Bronchial epithelial cell (primary cell): ENCODE measurements around the gene TTC7B. TPM values are rescaled to one million over a fixed set of nuclear protein-coding genes. Genes with fewer than 3 reads are reported as not detected.

ENCODE experiments used
- DNase-seq: peaks from one replicate; pipeline ENCODE4 v3.0.0-alpha.2; 2010; ENCODE audit warnings: low read depth
- FAIRE-seq: peaks from 2 replicates; lab custom pipeline; 2011; peaks lifted over from hg19 to GRCh38; lab: Jason Lieb, UNC
- H3K27me3 ChIP-seq: 2 replicates; pipeline ENCODE4 v1.5.1; 2011; ENCODE audit warnings: low read length; ENCODE audit not compliant: control insufficient read depth, insufficient read depth
- H3K36me3 ChIP-seq: 2 replicates; pipeline ENCODE4 v1.5.1; 2011; ENCODE audit warnings: low read length; ENCODE audit not compliant: control insufficient read depth, insufficient read depth
- H3K4me3 ChIP-seq: 2 replicates; pipeline ENCODE4 v1.5.1; 2011; ENCODE audit warnings: mild to moderate bottlenecking, low read depth, low read length, control low read depth
- total RNA-seq: library from RNA; depleted of rRNA; stranded (reverse); fragments of >200 nt; gene quantifications from 2 replicates; pipeline ENCODE4 v1.2.1, GENCODE V29; 2014
- TF ChIP-seq, protein P1 (sequence below): IDR thresholded peaks from 2 replicates; pipeline ENCODE4 v1.5.1; 2011; ENCODE audit warnings: mild to moderate bottlenecking, moderate library complexity, low read length, control low read depth, inconsistent platforms; ENCODE audit not compliant: insufficient read depth, severe bottlenecking

Gene TTC7B
- total RNA-seq, 1 donor from 2014 or later = 2.9 TPM

DNA sequence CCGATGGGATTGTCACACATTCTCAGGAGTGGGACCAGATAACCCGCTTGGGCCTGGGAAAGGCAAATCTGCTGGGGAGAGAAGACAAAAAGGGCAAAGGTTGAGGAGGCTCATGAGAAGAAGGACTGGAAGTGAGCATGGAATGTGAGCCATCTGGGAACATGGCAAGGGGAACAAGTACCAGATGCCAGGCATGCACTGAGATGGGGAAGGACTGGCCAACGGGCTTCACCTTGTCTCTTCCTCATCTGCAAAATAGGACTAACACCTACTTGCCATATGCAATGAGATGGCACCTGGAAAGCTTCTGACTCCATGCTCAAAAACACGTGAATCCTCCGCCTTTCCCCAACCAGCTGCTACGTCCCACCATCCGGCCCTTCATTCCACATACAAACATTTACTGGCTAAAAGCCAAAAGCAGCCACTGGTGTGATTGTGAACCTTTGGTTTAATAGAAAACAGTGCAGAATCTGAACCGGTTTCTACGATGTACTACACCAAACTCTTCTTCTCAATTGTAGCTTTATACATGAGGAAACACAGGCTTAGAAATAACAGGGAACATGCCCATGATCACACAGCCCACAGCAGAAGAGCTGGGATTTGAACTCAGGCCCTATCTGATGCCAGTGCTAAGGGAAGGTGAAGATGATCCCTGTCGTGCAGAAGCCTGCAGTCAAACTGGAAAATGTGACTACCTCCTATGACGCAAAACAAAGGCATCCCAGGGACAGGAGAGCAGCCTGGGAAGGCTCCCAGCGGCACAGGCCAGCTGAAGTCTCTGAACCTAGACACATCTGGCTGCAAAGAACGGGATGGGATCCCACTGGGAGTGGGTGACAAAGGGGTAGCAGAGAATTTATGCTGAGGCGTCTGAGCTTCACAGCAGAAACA, 112.1 kb downstream of the TTC7B start:
- no peak for DNase-seq
- no peak for FAIRE-seq
- Histone ChIP-seq H3K4me3 (no peak overlapping the region), H3K27me3 (no peaks in the 10 kb centered on the region), H3K36me3 (no peaks in the 10 kb centered on the region)
- TF ChIP-seq, protein P1, sequence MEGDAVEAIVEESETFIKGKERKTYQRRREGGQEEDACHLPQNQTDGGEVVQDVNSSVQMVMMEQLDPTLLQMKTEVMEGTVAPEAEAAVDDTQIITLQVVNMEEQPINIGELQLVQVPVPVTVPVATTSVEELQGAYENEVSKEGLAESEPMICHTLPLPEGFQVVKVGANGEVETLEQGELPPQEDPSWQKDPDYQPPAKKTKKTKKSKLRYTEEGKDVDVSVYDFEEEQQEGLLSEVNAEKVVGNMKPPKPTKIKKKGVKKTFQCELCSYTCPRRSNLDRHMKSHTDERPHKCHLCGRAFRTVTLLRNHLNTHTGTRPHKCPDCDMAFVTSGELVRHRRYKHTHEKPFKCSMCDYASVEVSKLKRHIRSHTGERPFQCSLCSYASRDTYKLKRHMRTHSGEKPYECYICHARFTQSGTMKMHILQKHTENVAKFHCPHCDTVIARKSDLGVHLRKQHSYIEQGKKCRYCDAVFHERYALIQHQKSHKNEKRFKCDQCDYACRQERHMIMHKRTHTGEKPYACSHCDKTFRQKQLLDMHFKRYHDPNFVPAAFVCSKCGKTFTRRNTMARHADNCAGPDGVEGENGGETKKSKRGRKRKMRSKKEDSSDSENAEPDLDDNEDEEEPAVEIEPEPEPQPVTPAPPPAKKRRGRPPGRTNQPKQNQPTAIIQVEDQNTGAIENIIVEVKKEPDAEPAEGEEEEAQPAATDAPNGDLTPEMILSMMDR = no peak

DNA sequence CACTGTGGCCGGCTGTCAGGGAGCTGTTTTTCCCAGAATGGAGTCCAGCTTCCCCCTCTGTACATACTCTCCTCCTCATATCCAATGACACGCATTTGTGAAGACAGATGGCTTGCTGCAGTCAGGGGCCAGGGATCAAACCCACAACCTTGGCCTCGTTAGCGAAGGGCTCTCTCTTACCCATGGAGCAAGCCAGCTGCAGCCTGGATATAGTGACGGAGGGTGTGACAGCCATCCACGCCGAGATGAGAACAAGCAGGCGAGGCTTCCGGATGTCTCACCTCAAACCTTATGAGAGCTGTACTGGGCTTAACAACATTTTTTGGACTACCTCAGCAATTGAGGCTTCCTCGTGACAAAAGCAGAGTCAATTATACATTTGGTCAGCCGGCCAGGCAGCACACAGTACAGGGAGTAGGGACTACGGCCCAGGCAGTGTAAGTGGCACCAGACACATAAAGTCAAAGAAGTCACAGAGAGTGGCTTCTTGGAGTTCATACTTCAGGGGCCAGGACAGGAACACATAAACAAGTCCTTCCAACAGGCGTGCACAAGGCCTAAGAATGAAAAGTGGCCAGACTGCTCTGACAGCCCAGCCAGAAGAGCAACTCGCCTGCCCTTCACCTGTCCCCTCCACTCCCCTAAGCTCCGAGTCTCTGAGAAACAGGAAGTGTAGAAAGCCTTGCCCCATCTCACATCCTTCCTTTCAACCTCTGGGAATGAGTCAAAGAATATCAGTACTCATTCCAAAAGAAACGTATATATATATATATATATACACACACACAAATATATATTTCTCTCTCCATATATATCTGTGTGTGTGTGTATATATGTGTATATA, 115.1 kb downstream of the TTC7B start:
- Histone ChIP-seq H3K36me3 (no peaks in the 10 kb centered on the region), H3K27me3 (no peaks in the 10 kb centered on the region), H3K4me3 (no peak overlapping the region)
- TF ChIP-seq, protein P1 = no peak
- no peak for DNase-seq
- FAIRE-seq = no peak

DNA sequence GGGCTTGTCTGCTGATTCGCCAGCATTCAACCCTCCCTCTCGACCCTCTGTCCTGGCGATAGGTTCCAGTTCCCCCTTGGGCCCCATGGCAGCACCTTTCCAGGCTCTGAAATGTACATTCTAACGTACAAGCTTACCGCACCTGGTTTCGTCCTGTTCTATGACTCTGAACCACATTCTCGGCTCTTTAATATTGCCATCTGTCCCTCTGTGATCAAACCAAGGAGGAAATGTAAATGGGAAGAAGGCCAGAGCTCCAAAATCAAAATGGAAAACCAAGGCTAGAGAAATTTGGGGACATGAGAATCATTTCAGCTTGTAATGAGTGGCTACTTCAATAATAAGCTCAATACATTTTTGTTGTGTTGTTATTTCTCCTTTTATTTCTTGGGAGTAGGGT, 117.2 kb downstream of the TTC7B start:
- H3K27me3 ChIP-seq = no peaks in the 10 kb centered on the region
- FAIRE-seq = no peak
- no peaks in the 10 kb centered on the region for H3K36me3 ChIP-seq
- TF ChIP-seq, protein P1 = no peak
- no peak for DNase-seq
- no peak overlapping the region for H3K4me3 ChIP-seq

DNA sequence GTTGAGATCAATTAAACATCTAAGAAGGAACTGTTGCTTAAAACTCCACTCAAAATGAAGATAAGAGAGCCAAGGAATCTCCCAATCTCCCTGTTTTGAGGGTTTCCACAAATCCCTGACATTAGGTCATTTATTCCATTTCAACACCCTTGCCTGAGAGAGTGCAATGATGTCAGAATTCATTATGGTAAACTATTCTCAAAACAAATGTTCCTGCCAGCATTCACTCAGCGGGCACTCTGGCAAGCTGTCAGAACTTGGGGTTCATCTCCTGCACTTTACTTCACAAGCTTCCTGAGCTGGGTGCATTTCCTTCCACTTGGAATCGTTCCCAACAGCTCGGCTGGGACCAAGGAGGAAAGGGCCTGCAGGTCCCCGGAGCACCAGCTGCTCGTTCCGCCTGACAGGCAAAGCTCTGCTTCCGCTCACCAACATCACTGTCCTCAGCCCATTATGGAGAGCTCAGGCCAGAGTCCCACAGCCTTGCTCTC, 117.8 kb downstream of the TTC7B start:
- H3K27me3 ChIP-seq = no peaks in the 10 kb centered on the region
- no peak overlapping the region for H3K4me3 ChIP-seq
- H3K36me3 ChIP-seq = no peaks in the 10 kb centered on the region
- TF ChIP-seq, protein P1 = no peak
- DNase-seq (no peak), FAIRE-seq (no peak)

DNA sequence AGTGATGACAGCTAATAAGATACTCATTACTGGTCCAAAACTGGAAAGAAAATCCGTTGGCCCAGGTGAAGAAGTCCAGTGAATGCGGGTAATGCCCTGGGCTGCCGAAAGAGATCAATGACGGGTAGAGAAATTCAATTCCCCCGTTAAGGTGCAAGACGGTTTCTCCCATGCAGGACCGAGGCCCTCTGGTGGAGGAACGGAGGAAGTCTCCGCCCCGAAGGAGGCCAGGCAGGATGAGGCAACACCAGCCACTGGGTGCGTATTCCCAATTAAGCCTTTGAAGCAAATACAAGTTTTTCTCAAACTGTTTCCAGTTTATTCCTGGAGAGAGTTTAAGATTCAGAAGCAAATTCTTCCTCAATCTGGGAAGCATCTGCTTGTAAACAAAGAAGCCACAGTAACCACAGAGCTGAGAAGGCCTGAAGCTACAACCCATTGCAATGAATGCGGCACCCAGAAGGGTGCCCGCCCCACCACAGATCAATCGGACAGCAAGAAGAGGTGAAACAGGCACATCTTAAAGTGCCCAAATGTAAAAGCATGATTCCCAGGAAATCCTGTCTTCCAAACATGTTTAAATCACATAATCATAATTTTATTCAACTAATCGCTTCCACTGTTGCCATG, 118.5 kb downstream of the TTC7B start:
- Histone ChIP-seq H3K27me3 (no peaks in the 10 kb centered on the region), H3K36me3 (no peaks in the 10 kb centered on the region), H3K4me3 (no peak overlapping the region)
- FAIRE-seq = peak; percentile 85
- DNase-seq = peak; percentile 63
- TF ChIP-seq, protein P1 = peak; percentile 92
